Panc1 (cell line): ENCODE data around the gene SKAP1. TPM values are rescaled to one million over a fixed set of nuclear protein-coding genes. Genes with fewer than 3 reads are reported as not detected.

ENCODE experiments used
- ATAC-seq: fragments of 200-7000 bp; cut with Tn5 transposase; 2 replicates; pipeline ENCODE4 v1.9.1; 2020; ENCODE audit warnings: mild to moderate bottlenecking, moderate library complexity
- BruUV-seq: library from RNA; stranded (reverse); fragments of 400-500 nt; replicated peaks from 2 replicates; lab custom pipeline; 2021; lab: Mats Ljungman, UMichigan
- CTCF ChIA-PET: fragments of 300-600 bp; sonication (Branson Sonifier 250); formaldehyde crosslinking; loops from one replicate; lab custom pipeline; 2022; ENCODE audit warnings: antibody characterized with exemption; lab: Charles Lee
- POLR2A ChIA-PET: fragments of 300-600 bp; sonication (Branson Sonifier 250); formaldehyde crosslinking; loops from one replicate; lab custom pipeline; 2022; ENCODE audit warnings: antibody characterized with exemption; lab: Charles Lee
- DNase-seq: peaks from one replicate; pipeline ENCODE4 v3.0.0-alpha.2; 2010; ENCODE audit warnings: low read depth, low spot score
- H3K27ac ChIP-seq: 2 replicates; pipeline ENCODE4 v1.5.1; 2011; ENCODE audit warnings: mild to moderate bottlenecking, low read length, inconsistent platforms
- H3K27me3 ChIP-seq: fragments of 200-500 bp; sonication (Bioruptor generic); 2 replicates; pipeline ENCODE4 v1.6.0; 2014; ENCODE audit warnings: low read length, inconsistent platforms; ENCODE audit not compliant: control insufficient read depth, insufficient read depth
- H3K36me3 ChIP-seq: fragments of 200-500 bp; sonication (Bioruptor generic); 2 replicates; pipeline ENCODE4 v1.5.1; 2014; ENCODE audit warnings: inconsistent platforms, mild to moderate bottlenecking, low read length, moderate library complexity; ENCODE audit not compliant: control insufficient read depth, insufficient read depth
- H3K4me1 ChIP-seq: 2 replicates; pipeline ENCODE4 v1.5.1; 2011; ENCODE audit warnings: inconsistent platforms, mild to moderate bottlenecking, low read length, moderate library complexity; ENCODE audit not compliant: control insufficient read depth, insufficient read depth
- H3K4me3 ChIP-seq, 2 experiments: 2 replicates each; pipeline ENCODE4 v1.5.1; 2011 to 2012; ENCODE audit warnings: low read depth in 2 of 2, low read length in 2 of 2, mild to moderate bottlenecking in 2 of 2, inconsistent platforms in 1 of 2, moderate library complexity in 1 of 2
- H3K9me3 ChIP-seq: fragments of 200-500 bp; sonication (Bioruptor generic); 2 replicates; pipeline ENCODE4 v1.5.1; 2014; ENCODE audit warnings: low read depth, mild to moderate bottlenecking, inconsistent platforms, low read length, moderate library complexity; ENCODE audit not compliant: control insufficient read depth, insufficient read depth
- CTCF ChIP-seq: fragments of 450-650 bp; IDR thresholded peaks from 2 replicates; pipeline ENCODE4 v1.5.1; 2017; ENCODE audit warnings: mild to moderate bottlenecking
- POLR2AphosphoS5 ChIP-seq: IDR thresholded peaks from 2 replicates; pipeline ENCODE4 v1.6.1; 2012; ENCODE audit warnings: mild to moderate bottlenecking, low read depth, low read length, moderate library complexity
- SIN3A ChIP-seq: IDR thresholded peaks from 2 replicates; pipeline ENCODE4 v1.6.1; 2012; ENCODE audit warnings: low read depth, mild to moderate bottlenecking, low read length, moderate library complexity, borderline replicate concordance; ENCODE audit not compliant: insufficient read depth
- TCF7L2 ChIP-seq: IDR thresholded peaks from 2 replicates; pipeline ENCODE4 v1.6.1; 2011; ENCODE audit warnings: mild to moderate bottlenecking, low read depth, low read length, inconsistent platforms
- in situ Hi-C: cut with HindIII; loops from 2 replicates; pipeline ENCODE4 v1.10.0; 2016; ENCODE audit warnings: low sequenced_read_pairs, low pct_unique_long_range_greater_than_20kb
- intact Hi-C: fragments of 100-400 bp; cut with micrococcal nuclease; formaldehyde crosslinking; loops from one replicate; pipeline ENCODE4 v1.10.0; 2022; ENCODE audit not compliant: unreplicated experiment
- total RNA-seq: library from RNA; stranded (reverse); gene quantifications from one replicate; pipeline ENCODE4 v1.2.1, GENCODE V29; 2021; ENCODE audit not compliant: unreplicated experiment
- TF ChIP-seq, protein P1 (sequence below), 2 experiments: IDR thresholded peaks; 2 replicates each; pipeline ENCODE4 v1.6.1; 2011 to 2012; ENCODE audit warnings: low read depth in 2 of 2, control low read depth in 1 of 2, low read length in 1 of 2, mild to moderate bottlenecking in 1 of 2, moderate library complexity in 1 of 2; ENCODE audit not compliant: insufficient read depth in 1 of 2

The SKAP1 gene
- total RNA-seq, 1 experiment from 2014 or later = 0.90 TPM

DNA sequence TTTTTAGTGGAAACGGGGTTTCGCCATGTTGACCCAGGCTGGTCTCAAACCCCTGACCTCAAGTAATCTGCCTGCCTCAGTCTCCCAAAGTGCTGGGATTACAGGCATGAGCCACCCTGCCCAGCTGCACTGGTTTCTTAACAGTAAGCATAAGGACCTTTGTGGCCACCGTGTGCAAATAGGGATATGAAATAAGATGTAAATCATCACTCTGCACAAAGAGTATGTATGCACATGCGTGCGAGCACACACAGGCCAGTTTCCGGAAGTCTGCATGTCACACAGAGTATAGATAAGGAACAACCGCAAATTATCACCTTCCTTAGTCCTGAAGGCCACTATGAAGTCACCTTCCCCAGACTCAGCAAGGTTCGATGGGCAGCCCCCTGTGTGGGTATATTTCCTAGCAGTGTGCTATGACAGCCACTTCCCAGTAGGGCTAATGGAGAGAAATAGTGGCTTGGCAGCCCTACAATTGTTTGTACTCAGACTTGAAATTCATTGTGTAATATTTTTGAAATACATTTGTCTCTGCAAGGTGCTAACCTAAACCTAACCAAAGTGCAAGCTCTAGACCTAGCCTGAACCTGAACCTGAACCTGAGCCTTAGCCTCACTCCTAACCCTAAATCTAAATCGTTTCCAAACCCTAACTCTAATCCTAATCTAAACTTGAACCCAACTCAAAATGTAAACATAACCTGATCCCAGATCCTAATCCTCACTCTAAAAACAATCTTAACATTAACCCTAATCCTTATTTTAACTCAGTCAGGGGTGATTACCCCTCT lies 48.4 kb upstream of the SKAP1 start:
- Histone ChIP-seq H3K27me3 (no peaks in the 10 kb centered on the region), H3K27ac (no peak overlapping the region), H3K36me3 (no peaks in the 10 kb centered on the region), H3K9me3 (no peaks in the 10 kb centered on the region), H3K4me3 (no peak overlapping the region), H3K4me1 (peaks cover 5% of the 10 kb centered on the region; the same call in 1 of the 2 replicates)
- ChIA-PET POLR2A (no interaction called here), CTCF (no interaction called here)
- in situ Hi-C loops = no loop called here
- BruUV-seq = no TSS peak
- TF ChIP-seq POLR2AphosphoS5 (no peak), CTCF (no peak), SIN3A (no peak), TCF7L2 (no peak)
- TF ChIP-seq, protein P1, sequence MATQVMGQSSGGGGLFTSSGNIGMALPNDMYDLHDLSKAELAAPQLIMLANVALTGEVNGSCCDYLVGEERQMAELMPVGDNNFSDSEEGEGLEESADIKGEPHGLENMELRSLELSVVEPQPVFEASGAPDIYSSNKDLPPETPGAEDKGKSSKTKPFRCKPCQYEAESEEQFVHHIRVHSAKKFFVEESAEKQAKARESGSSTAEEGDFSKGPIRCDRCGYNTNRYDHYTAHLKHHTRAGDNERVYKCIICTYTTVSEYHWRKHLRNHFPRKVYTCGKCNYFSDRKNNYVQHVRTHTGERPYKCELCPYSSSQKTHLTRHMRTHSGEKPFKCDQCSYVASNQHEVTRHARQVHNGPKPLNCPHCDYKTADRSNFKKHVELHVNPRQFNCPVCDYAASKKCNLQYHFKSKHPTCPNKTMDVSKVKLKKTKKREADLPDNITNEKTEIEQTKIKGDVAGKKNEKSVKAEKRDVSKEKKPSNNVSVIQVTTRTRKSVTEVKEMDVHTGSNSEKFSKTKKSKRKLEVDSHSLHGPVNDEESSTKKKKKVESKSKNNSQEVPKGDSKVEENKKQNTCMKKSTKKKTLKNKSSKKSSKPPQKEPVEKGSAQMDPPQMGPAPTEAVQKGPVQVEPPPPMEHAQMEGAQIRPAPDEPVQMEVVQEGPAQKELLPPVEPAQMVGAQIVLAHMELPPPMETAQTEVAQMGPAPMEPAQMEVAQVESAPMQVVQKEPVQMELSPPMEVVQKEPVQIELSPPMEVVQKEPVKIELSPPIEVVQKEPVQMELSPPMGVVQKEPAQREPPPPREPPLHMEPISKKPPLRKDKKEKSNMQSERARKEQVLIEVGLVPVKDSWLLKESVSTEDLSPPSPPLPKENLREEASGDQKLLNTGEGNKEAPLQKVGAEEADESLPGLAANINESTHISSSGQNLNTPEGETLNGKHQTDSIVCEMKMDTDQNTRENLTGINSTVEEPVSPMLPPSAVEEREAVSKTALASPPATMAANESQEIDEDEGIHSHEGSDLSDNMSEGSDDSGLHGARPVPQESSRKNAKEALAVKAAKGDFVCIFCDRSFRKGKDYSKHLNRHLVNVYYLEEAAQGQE (IDR thresholded peaks at IDR 0.05; ENCODE audit: insufficient read depth in 1 of 2, low read depth in 2 of 2, low read length in 1 of 2) = no peak
- DNase-seq = no peak
- peak; percentile 49 for ATAC-seq
- intact Hi-C loops = no loop called here

- CTCF ChIA-PET = no interaction called here
Measured at GRCh38 chr17:48477221-48477620, 47.2 kb upstream of the SKAP1 start.

More at GRCh38 chr17:48477221-48477620, 47.2 kb upstream of the SKAP1 start:
- Histone ChIP-seq H3K4me1 (peaks cover 11% of the 10 kb centered on the region), H3K27ac (no peak overlapping the region), H3K36me3 (no peaks in the 10 kb centered on the region), H3K9me3 (no peaks in the 10 kb centered on the region), H3K27me3 (no peaks in the 10 kb centered on the region), H3K4me3 (no peak overlapping the region)
- ATAC-seq = no peak
- TF ChIP-seq SIN3A = no peak
- TF ChIP-seq, protein P1 (IDR thresholded peaks at IDR 0.05; ENCODE audit: insufficient read depth in 1 of 2, low read depth in 2 of 2, low read length in 1 of 2) = no peak
- no peak for TF ChIP-seq TCF7L2
- no peak for TF ChIP-seq POLR2AphosphoS5
- TF ChIP-seq CTCF = no peak
- BruUV-seq = no TSS peak
- in situ Hi-C loops = no loop called here
- intact Hi-C loops = no loop called here
- DNase-seq = no peak
- POLR2A ChIA-PET = interaction anchor here (1.1 kb wide), 1 partner anchor 110 kb away, joined by 3 read pairs; no protein-coding TSS in a partner anchor
